ENCODE data around the gene APBB2.

Gene APBB2

DNA sequence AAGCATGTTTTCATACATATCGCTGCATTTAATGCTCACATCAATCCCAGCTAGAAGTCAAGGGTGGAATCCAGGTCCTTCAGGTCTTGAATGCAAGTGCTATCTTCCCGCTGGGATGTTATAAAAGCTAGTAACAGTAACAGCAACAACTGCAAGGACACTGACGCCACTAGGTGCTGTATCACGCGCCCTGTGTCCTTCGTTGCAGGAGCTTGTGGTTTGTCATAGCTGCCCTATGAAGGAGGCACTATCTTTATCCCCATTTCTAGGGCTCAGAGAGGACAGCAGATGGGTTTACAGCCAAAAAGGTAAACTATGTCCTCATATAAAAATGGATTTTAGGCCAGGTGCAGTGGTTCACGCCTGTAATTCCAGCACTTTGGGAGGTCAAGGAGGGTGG lies 261.7 kb downstream of the APBB2 start:
- no peaks in the 10 kb centered on the region for H3K9me3 ChIP-seq (ENCODE audit: control insufficient read depth, insufficient read depth, low read length)
- H3K4me1 ChIP-seq (ENCODE audit: control insufficient read depth, insufficient read depth, low read length) = no peaks in the 10 kb centered on the region
- no peak overlapping the region for H3K9ac ChIP-seq (ENCODE audit: low read depth, low read length)
- H3K36me3 ChIP-seq (ENCODE audit: control insufficient read depth, insufficient read depth, low read length) = no peaks in the 10 kb centered on the region
- H3K27me3 ChIP-seq (ENCODE audit: control insufficient read depth, insufficient read depth, low read length) = no peaks in the 10 kb centered on the region
- no peak overlapping the region for H3K4me3 ChIP-seq (ENCODE audit: low read depth, low read length)

DNA sequence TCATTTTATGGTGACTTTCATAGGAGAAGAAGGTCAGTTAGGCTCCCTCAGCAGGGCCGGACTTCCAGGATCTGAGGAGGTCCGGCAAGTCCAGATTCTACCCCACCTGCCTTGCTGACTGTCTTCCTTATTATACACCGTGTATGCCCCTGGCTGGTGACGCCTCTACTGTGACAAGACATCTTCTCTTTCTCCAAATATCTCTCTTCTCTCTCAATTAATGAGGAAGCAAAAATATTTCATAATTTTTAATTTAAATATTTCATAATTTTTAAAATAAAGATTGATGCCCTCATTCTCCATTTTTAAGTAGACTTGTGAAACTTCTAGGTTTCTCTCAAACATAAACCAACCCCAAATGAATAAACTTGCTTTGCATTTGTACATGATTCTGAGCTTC lies 262.1 kb downstream of the APBB2 start:
- Histone ChIP-seq H3K4me3 (ENCODE audit: low read depth, low read length) (no peak overlapping the region), H3K9me3 (ENCODE audit: control insufficient read depth, insufficient read depth, low read length) (no peaks in the 10 kb centered on the region), H3K4me1 (ENCODE audit: control insufficient read depth, insufficient read depth, low read length) (no peaks in the 10 kb centered on the region), H3K27me3 (ENCODE audit: control insufficient read depth, insufficient read depth, low read length) (no peaks in the 10 kb centered on the region), H3K36me3 (ENCODE audit: control insufficient read depth, insufficient read depth, low read length) (no peaks in the 10 kb centered on the region), H3K9ac (ENCODE audit: low read depth, low read length) (no peak overlapping the region)

DNA sequence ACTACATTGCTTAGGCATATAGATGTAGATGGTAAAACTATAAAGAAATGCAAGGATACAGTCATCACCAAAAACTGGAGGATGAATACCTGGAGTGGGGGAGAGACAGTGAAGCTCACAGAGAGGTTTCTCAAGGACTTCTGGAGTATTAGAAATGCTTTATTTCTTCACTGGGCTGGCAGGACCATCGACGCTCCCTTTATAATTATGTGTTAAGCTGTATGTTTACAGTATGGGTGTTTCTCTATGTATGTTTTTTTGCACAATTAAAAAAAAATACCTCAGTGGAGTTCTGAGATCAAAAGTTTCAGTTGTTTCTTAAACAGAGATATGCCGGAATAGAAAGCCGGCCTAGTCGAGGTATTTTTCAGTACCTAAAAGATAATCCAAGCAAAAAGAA lies 263.3 kb downstream of the APBB2 start:
- Histone ChIP-seq H3K36me3 (ENCODE audit: control insufficient read depth, insufficient read depth, low read length) (no peaks in the 10 kb centered on the region), H3K4me1 (ENCODE audit: control insufficient read depth, insufficient read depth, low read length) (no peaks in the 10 kb centered on the region), H3K9me3 (ENCODE audit: control insufficient read depth, insufficient read depth, low read length) (no peaks in the 10 kb centered on the region), H3K9ac (ENCODE audit: low read depth, low read length) (no peak overlapping the region), H3K4me3 (ENCODE audit: low read depth, low read length) (no peak overlapping the region), H3K27me3 (ENCODE audit: control insufficient read depth, insufficient read depth, low read length) (no peaks in the 10 kb centered on the region)

DNA sequence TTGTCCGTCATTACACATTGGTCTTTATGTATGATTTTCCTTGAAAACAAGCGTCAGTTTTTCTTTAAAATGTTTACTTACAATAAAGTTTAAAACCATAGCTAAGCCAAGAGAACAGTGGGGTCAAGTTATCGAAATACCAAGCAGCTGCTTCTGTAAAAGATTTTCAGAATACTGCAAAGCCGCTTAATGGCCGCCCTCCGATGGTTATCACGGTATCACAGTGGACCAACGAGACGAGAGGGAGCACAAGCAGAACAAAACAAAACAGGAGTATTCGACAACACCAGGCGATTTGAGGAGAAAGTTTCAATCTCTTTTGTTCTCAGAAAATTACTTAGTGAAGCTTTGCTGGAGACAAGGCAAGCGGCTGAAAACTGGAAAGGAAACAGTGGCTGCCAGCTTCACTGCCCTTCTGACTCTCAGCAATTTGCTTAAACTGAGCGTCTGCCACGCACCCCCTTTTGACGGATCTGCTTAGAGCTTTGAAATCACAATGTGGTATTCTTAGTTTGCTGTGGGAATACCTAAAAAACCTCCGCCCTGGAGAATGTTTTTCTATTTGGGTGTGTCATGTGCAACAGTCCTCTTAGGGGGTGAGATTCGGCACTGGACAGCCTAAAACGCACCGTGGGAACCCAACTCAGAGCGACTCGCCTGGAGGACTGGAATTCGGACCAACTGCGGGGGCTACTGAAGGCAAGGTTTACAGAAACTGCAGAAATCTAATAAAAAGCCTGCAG lies 264.8 kb downstream of the APBB2 start:
- Histone ChIP-seq H3K4me3 (ENCODE audit: low read depth, low read length) (no peak overlapping the region), H3K9ac (ENCODE audit: low read depth, low read length) (no peak overlapping the region), H3K36me3 (ENCODE audit: control insufficient read depth, insufficient read depth, low read length) (no peaks in the 10 kb centered on the region), H3K4me1 (ENCODE audit: control insufficient read depth, insufficient read depth, low read length) (no peaks in the 10 kb centered on the region), H3K27me3 (ENCODE audit: control insufficient read depth, insufficient read depth, low read length) (no peaks in the 10 kb centered on the region), H3K9me3 (ENCODE audit: control insufficient read depth, insufficient read depth, low read length) (no peaks in the 10 kb centered on the region)

DNA sequence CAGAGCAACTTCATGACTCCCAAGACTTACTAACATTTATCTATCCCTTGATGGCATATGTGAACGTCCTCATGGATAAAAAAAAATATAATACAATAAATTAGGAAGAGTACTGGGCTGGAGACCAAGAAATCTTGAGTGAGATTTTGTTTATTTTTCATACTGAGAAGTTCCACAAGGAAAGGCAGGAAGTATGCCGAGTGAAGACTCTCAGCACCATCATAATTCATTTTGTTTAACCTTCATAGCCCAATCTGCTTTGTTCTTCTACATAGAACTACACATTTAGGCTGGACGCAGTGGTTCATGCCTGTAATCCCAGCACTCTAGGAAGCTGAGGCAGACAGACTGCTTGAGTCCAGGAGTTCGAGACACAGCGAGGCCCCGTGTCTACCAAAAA lies 266.3 kb downstream of the APBB2 start:
- Histone ChIP-seq H3K9ac (ENCODE audit: low read depth, low read length) (no peak overlapping the region), H3K27me3 (ENCODE audit: control insufficient read depth, insufficient read depth, low read length) (no peaks in the 10 kb centered on the region), H3K4me1 (ENCODE audit: control insufficient read depth, insufficient read depth, low read length) (no peaks in the 10 kb centered on the region), H3K9me3 (ENCODE audit: control insufficient read depth, insufficient read depth, low read length) (no peaks in the 10 kb centered on the region), H3K4me3 (ENCODE audit: low read depth, low read length) (no peak overlapping the region), H3K36me3 (ENCODE audit: control insufficient read depth, insufficient read depth, low read length) (no peaks in the 10 kb centered on the region)

DNA sequence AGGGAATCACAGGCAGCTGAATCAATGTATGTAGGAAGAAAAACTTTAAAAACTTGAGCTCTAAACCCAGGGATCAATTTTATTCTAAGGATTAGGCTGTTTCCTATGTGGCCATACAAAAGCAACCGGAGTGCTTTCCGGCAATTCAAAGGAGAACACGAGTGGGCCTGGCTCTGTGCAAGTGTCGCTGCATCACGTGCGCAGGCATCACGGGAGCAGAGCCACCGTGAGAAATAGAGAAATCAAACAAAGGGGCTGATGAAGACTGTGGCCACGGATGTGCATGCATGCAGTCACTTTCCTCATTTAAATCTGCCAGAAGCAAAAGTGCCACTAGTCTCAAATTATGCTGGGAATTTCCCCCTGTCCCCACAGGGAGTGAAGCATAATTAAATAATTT lies 267.7 kb downstream of the APBB2 start:
- H3K9ac ChIP-seq (ENCODE audit: low read depth, low read length) = no peak overlapping the region
- H3K4me3 ChIP-seq (ENCODE audit: low read depth, low read length) = no peak overlapping the region
- H3K9me3 ChIP-seq (ENCODE audit: control insufficient read depth, insufficient read depth, low read length) = no peaks in the 10 kb centered on the region
- no peaks in the 10 kb centered on the region for H3K27me3 ChIP-seq (ENCODE audit: control insufficient read depth, insufficient read depth, low read length)
- no peaks in the 10 kb centered on the region for H3K36me3 ChIP-seq (ENCODE audit: control insufficient read depth, insufficient read depth, low read length)
- H3K4me1 ChIP-seq (ENCODE audit: control insufficient read depth, insufficient read depth, low read length) = no peaks in the 10 kb centered on the region

DNA sequence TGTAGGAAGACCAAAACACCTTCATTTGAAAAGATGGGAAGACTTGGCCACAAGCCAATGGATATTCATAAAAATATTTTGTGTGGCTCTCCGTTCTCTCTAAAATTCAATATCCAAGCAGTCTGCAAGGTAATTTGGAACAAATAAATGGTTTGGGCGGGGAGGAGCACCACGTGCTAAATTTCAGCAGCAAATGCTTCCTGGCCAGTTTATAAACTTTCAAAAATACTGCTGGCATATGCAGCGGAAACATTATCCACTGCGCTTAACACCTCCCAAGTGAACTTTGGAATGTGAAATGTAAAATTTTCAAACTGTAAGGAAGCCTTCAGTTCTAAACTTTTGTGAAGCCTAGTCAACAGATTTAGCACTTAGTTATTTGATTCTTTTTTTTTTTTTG lies 273.6 kb downstream of the APBB2 start:
- H3K9me3 ChIP-seq (ENCODE audit: control insufficient read depth, insufficient read depth, low read length) = no peaks in the 10 kb centered on the region
- H3K9ac ChIP-seq (ENCODE audit: low read depth, low read length) = no peak overlapping the region
- no peaks in the 10 kb centered on the region for H3K36me3 ChIP-seq (ENCODE audit: control insufficient read depth, insufficient read depth, low read length)
- H3K4me3 ChIP-seq (ENCODE audit: low read depth, low read length) = no peak overlapping the region
- H3K27me3 ChIP-seq (ENCODE audit: control insufficient read depth, insufficient read depth, low read length) = no peaks in the 10 kb centered on the region
- H3K4me1 ChIP-seq (ENCODE audit: control insufficient read depth, insufficient read depth, low read length) = no peaks in the 10 kb centered on the region

DNA sequence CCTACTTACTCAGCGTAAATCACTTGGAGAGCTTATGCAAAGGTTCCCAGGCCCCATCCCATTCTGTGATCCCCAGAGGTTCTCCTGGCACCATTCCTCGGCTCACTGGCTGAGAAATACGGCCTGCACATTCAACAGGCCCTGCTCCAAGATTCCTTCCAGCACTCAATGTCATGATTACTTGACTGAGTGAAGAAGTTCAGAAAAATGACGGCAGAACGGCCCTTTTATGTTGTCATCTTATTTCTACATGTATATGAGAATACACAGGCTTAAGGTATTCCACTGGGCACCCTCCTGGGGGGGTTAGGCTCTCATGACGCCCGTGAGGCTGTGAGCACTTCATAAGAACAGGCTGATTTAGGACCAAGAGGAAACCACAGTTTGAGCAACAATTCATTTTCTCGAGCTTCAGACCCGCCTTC lies 274.0 kb downstream of the APBB2 start:
- peaks cover 2% of the 10 kb centered on the region for H3K4me1 ChIP-seq (ENCODE audit: control insufficient read depth, insufficient read depth, low read length)
- no peak overlapping the region for H3K4me3 ChIP-seq (ENCODE audit: low read depth, low read length)
- H3K9me3 ChIP-seq (ENCODE audit: control insufficient read depth, insufficient read depth, low read length) = no peaks in the 10 kb centered on the region
- no peaks in the 10 kb centered on the region for H3K36me3 ChIP-seq (ENCODE audit: control insufficient read depth, insufficient read depth, low read length)
- H3K9ac ChIP-seq (ENCODE audit: low read depth, low read length) = no peak overlapping the region
- no peaks in the 10 kb centered on the region for H3K27me3 ChIP-seq (ENCODE audit: control insufficient read depth, insufficient read depth, low read length)

DNA sequence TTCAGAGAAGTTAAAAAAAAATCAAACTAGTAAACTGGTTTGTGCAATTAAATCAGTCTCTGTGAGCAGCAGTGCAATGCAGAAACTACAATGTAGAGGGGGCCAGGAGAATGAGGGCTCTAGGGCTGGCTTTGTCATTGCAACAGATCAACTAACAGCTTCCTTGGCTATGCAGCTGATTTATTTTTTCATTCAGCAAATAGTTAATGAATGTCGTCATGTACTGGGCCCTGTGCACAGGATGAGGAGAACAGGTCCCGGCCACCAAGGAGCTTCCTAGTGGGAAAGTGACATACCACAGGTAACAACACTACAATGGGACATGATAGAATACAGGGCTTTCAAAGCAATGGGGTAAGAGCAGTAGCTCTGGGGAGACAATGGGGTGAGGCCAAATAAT lies 274.5 kb downstream of the APBB2 start:
- Histone ChIP-seq H3K9ac (ENCODE audit: low read depth, low read length) (no peak overlapping the region), H3K9me3 (ENCODE audit: control insufficient read depth, insufficient read depth, low read length) (no peaks in the 10 kb centered on the region), H3K36me3 (ENCODE audit: control insufficient read depth, insufficient read depth, low read length) (no peaks in the 10 kb centered on the region), H3K27me3 (ENCODE audit: control insufficient read depth, insufficient read depth, low read length) (no peaks in the 10 kb centered on the region), H3K4me1 (ENCODE audit: control insufficient read depth, insufficient read depth, low read length) (peaks cover 4% of the 10 kb centered on the region), H3K4me3 (ENCODE audit: low read depth, low read length) (no peak overlapping the region)

DNA sequence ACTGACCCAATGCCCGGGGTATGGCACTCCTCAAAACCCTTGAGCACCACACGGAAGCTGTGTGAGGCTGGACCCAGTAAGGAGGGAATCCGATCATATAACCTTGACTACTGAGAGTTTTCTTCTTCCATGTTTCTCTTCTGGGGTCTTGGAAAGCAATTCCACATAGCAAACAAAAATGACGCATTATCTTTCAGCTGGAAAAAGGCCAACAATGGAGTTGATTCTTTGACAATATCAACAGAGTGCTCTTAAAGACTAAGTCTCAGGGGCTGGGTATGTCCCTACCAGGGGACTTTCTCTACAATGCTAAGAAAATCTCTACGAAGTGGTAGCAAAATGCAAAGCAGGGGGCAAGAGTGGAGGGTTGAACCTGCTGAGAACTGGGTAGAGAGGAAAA lies 276.0 kb downstream of the APBB2 start:
- Histone ChIP-seq H3K36me3 (ENCODE audit: control insufficient read depth, insufficient read depth, low read length) (no peaks in the 10 kb centered on the region), H3K9ac (ENCODE audit: low read depth, low read length) (no peak overlapping the region), H3K27me3 (ENCODE audit: control insufficient read depth, insufficient read depth, low read length) (no peaks in the 10 kb centered on the region), H3K4me1 (ENCODE audit: control insufficient read depth, insufficient read depth, low read length) (peaks cover 7% of the 10 kb centered on the region), H3K9me3 (ENCODE audit: control insufficient read depth, insufficient read depth, low read length) (no peaks in the 10 kb centered on the region), H3K4me3 (ENCODE audit: low read depth, low read length) (no peak overlapping the region)

DNA sequence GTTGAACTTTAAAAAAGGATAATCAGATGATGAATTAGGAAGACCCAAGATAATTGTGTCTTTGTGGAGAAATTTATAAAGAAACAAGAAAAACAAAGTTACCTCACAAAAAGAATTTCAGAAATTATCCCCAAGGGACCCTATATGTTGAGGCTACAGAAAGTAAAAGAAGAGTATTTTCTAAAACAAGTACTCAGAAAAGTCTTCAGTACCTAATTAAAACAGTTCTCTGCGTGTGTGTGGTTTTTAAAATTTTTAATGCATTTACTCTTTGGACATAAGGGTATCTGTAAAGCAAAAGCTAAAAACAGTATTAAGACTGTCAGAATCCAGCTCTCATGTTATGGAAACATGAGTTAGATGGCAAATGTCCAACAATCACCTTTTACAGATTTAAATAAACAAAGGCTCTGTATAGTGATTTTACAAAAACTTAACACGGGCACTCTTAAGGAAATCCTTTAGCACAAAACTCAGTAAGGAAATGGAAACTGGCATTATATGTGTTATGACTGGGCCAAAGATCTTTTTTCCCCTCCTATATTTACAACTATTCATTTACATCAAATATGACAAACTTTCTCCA lies 277.1 kb downstream of the APBB2 start:
- Histone ChIP-seq H3K4me3 (ENCODE audit: low read depth, low read length) (no peak overlapping the region), H3K9ac (ENCODE audit: low read depth, low read length) (no peak overlapping the region), H3K27me3 (ENCODE audit: control insufficient read depth, insufficient read depth, low read length) (no peaks in the 10 kb centered on the region), H3K9me3 (ENCODE audit: control insufficient read depth, insufficient read depth, low read length) (no peaks in the 10 kb centered on the region), H3K36me3 (ENCODE audit: control insufficient read depth, insufficient read depth, low read length) (no peaks in the 10 kb centered on the region), H3K4me1 (ENCODE audit: control insufficient read depth, insufficient read depth, low read length) (peaks cover 7% of the 10 kb centered on the region)

DNA sequence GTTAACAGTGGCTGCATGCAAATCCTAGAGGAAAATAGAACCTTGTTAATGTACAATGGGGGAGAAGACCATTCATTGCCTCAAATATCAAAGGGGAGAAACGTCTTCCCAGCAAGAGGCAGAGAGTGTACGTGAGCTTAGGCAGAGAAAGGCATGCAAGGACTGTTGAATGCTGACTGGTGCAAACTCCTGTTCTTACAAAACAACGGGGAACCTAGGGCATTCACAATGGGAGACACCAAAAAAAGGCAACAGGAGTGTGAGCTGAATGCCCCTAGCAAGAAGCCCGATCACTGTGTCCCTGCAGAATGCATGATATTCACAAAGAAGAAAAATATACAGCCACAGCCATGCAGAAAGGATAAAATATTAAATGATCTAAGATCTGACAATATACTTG lies 279.7 kb downstream of the APBB2 start:
- Histone ChIP-seq H3K4me1 (ENCODE audit: control insufficient read depth, insufficient read depth, low read length) (peaks cover 10% of the 10 kb centered on the region), H3K4me3 (ENCODE audit: low read depth, low read length) (no peak overlapping the region), H3K36me3 (ENCODE audit: control insufficient read depth, insufficient read depth, low read length) (no peaks in the 10 kb centered on the region), H3K9me3 (ENCODE audit: control insufficient read depth, insufficient read depth, low read length) (no peaks in the 10 kb centered on the region), H3K27me3 (ENCODE audit: control insufficient read depth, insufficient read depth, low read length) (no peaks in the 10 kb centered on the region), H3K9ac (ENCODE audit: low read depth, low read length) (no peak overlapping the region)
